Measurements from ENCODE around the gene TMED9. TPM values are rescaled to one million over a fixed set of nuclear protein-coding genes. Genes with fewer than 3 reads are reported as not detected.

The TMED9 gene
- total RNA-seq, 2 donors from 2014 or later, result 49.6 to 63.8 TPM

GRCh38 chr5:177601126-177601525 is 9.1 kb downstream of the TMED9 start:
- Histone ChIP-seq H3K36me3 (peaks cover 7% of the 10 kb centered on the region), H3K9me3 (no peaks in the 10 kb centered on the region), H3K27me3 (no peaks in the 10 kb centered on the region), H3K4me3 (peak overlapping the region in 1 of 2 donors; percentile 94), H3K4me1 (peaks cover 0 to 25% of the 10 kb centered on the region in 2 donors), H3K27ac (no peak overlapping the region)
- DNase-seq (ENCODE audit: low spot score), result no peak
- no peak for TF ChIP-seq CTCF (IDR thresholded peaks at IDR 0.05)

GRCh38 chr5:177601577-177602457 is 9.8 kb downstream of the TMED9 start:
- peaks cover under 1% of the 10 kb centered on the region for H3K36me3 ChIP-seq
- H3K27me3 ChIP-seq, result no peaks in the 10 kb centered on the region
- no peaks in the 10 kb centered on the region for H3K9me3 ChIP-seq
- peak; percentile 34 for DNase-seq (ENCODE audit: low spot score)
- TF ChIP-seq CTCF (IDR thresholded peaks at IDR 0.05), result no peak
- no peak overlapping the region for H3K4me3 ChIP-seq
- H3K4me1 ChIP-seq, result peaks cover 0 to 25% of the 10 kb centered on the region in 2 donors
- no peak overlapping the region for H3K27ac ChIP-seq

GRCh38 chr5:177602458-177602830 is 10.4 kb downstream of the TMED9 start:
- no peak overlapping the region for H3K4me3 ChIP-seq
- DNase-seq (ENCODE audit: low spot score), result peak; percentile 51
- peaks cover 0 to 31% of the 10 kb centered on the region in 2 donors for H3K4me1 ChIP-seq
- no peaks in the 10 kb centered on the region for H3K9me3 ChIP-seq
- no peaks in the 10 kb centered on the region for H3K27me3 ChIP-seq
- no peak overlapping the region for H3K27ac ChIP-seq
- TF ChIP-seq CTCF (IDR thresholded peaks at IDR 0.05), result no peak
- no peaks in the 10 kb centered on the region for H3K36me3 ChIP-seq

GRCh38 chr5:177603631-177604030 is 11.6 kb downstream of the TMED9 start:
- Histone ChIP-seq H3K4me1 (peaks cover 0 to 31% of the 10 kb centered on the region in 2 donors), H3K36me3 (no peaks in the 10 kb centered on the region), H3K27me3 (no peaks in the 10 kb centered on the region), H3K27ac (no peak overlapping the region), H3K9me3 (no peaks in the 10 kb centered on the region), H3K4me3 (no peak overlapping the region)
- DNase-seq (ENCODE audit: low spot score), result peak; percentile 21
- no peak for TF ChIP-seq CTCF (IDR thresholded peaks at IDR 0.05)

- peak; percentile 54 for DNase-seq (ENCODE audit: low spot score)
These were observed 12.1 kb downstream of the TMED9 start for GRCh38 chr5:177604116-177604521.

More at GRCh38 chr5:177604116-177604521, 12.1 kb downstream of the TMED9 start:
- no peak for TF ChIP-seq CTCF (IDR thresholded peaks at IDR 0.05)
- H3K9me3 ChIP-seq, result no peaks in the 10 kb centered on the region
- no peak overlapping the region for H3K27ac ChIP-seq
- peaks cover 0 to 26% of the 10 kb centered on the region in 2 donors for H3K4me1 ChIP-seq
- H3K4me3 ChIP-seq, result no peak overlapping the region
- no peaks in the 10 kb centered on the region for H3K36me3 ChIP-seq
- no peaks in the 10 kb centered on the region for H3K27me3 ChIP-seq

Measured in right atrium auricular region (tissue), 2 donors.